Ovary (tissue), 9 donors: ENCODE data around the gene CLDN22. TPM values are rescaled to one million over a fixed set of nuclear protein-coding genes. Genes with fewer than 3 reads are reported as not detected.
"Not testable (repeated sequence)": the region's sequence is repeated elsewhere in the genome, so short reads cannot be mapped to it uniquely, and the experiment has no call there.

Experiments used
- DNase-seq, 5 donors: peaks; one replicate each; pipeline ENCODE4 v3.0.0-alpha.2; 2019 to 2020
- H3K27ac ChIP-seq, 2 donors: fragments of 200-600 bp; one replicate each; pipeline versions ENCODE4 v1.5.1 to v1.8.0; 2019 to 2022
- H3K27me3 ChIP-seq: fragments of 200-600 bp; one replicate; pipeline ENCODE4 v1.8.0; 2022
- H3K36me3 ChIP-seq: fragments of 200-600 bp; sonication (generic); one replicate; pipeline ENCODE4 v1.5.1; 2019
- H3K4me1 ChIP-seq: one replicate; pipeline ENCODE4 v1.8.1; 2013; ENCODE audit warnings: mild to moderate bottlenecking, moderate library complexity; ENCODE audit not compliant: insufficient read depth
- H3K4me3 ChIP-seq: fragments of 200-600 bp; sonication (generic); one replicate; pipeline ENCODE4 v1.5.1; 2017
- H3K9me3 ChIP-seq, 2 donors: fragments of 200-600 bp in 1 of 2; sonication (generic) in 1 of 2; one replicate each; pipeline versions ENCODE4 v1.5.1 to v1.8.1; 2013 to 2019; ENCODE audit warnings: mild to moderate bottlenecking in 1 of 2, moderate library complexity in 1 of 2
- EP300 ChIP-seq: sonication (generic); formaldehyde crosslinking; IDR thresholded peaks from one replicate; pipeline ENCODE4 v1.6.1; 2017; ENCODE audit warnings: antibody characterized with exemption
- POLR2A ChIP-seq: fragments of 450-650 bp; IDR thresholded peaks from one replicate; pipeline ENCODE4 v1.6.1; 2017; ENCODE audit warnings: antibody characterized with exemption, mild to moderate bottlenecking, moderate library complexity
- WGBS, 3 donors: extraction: QIAGEN DNeasy Blood & Tissue Kit in 1 of 3; methylation state at CpG; one replicate each; pipeline versions ENCODE4 v1.1.5 to v1.1.7; 2013 to 2017; 5-methylcytosine and 5-hydroxymethylcytosine counted together
- intact Hi-C, 4 donors: fragments of 100-400 bp; cut with DNase I; formaldehyde crosslinking; loops; one replicate each; pipeline versions ENCODE4 v1.11.0 to v1.15.1; 2022 to 2023
- polyA plus RNA-seq, 2 donors: library from polyadenylated mRNA; stranded (reverse); fragments of 200-250 nt in 1 of 2; fragments of 350-450 nt in 1 of 2; fragmentation: Illumina TruSeq in 1 of 2; extraction: RNeasy Lipid Tissue Mini Kit (QIAGEN cat#74804) in 1 of 2; gene quantifications; one replicate each; pipeline ENCODE4 v1.2.3, GENCODE V29; 2013 to 2014
- total RNA-seq, 7 donors: library from RNA; depleted of rRNA in 2 of 7; stranded (reverse); fragments of >200 nt in 2 of 7; fragmentation: NEBNext Ultra II Directional in 3 of 7; extraction: Animal tissue kit (Norgen Biotek cat#: 25700) in 3 of 7; gene quantifications; one replicate each; pipeline versions ENCODE4 v1.1.0 to v1.2.4, GENCODE V29; 2016 to 2023
- TF ChIP-seq, protein P1 (sequence below), 3 donors: fragments of 450-650 bp in 2 of 3; fragments of 200-600 bp in 1 of 3; IDR thresholded peaks; one replicate each; pipeline versions ENCODE4 v1.5.1 to v1.8.0; 2016 to 2022; ENCODE audit warnings: antibody characterized with exemption in 3 of 3, mild to moderate bottlenecking in 1 of 3
- donor health status: DM: no; HTN: no; CAD: no; lungs with moderate emphysema.
- donor health status: DM: no; HTN: no; CAD: no.
- donor health status: Bipolar disorder and iron deficiency.
- donor health status: DM: yes; HTN: yes; CAD: no.
- donor health status: DM: no; HTN: no; CAD: no.
- donor health status: DM: yes; HTN: yes; CAD: no.

The CLDN22 gene
- total and polyA plus RNA-seq, 9 donors, result 0.08 to 0.11 TPM; not detected in 7

DNA sequence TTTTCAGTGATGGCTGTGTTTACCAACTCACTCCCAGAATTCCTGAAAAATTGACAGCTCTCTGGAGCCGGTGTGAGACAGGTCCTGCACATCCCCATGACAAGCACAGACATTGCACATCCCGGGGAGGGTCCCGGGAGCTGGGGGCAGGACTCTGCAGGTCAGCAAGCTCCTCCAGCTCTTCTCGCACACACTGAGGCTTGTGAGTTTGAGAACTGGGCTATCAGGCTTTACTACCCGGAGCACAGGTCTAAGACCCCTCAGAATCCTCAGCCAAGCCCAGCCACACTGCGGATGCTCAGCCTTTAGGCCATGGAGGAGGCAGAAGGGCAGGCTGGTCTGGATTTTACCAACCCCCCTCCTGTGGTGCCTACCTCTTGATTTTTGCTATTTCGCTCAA, 7.8 kb upstream of the CLDN22 start:
- 88 to 91% (median 90%) methylated on average over 7 of the region's 7 CpGs for WGBS, 3 donors
- intact Hi-C loops, result no loop called here
- H3K27ac ChIP-seq, result no peak overlapping the region

DNA sequence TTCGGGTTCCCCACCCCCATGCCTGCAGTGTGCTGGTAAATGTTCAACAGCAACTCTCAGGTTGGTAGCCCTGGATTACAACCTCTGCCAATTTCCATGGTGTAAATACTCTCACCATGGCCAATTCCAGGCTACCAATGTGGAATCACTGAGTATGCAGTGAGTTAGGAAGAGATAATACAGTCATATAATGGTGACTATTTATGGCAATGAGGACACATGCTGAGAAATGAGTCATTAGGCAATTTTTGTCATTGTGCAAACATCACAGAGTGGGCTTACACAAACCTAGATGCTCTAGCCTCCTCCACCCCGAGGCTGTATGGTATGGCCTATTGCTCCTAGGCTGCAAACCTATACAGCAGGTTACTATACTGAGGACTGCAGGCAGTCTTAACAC, 6.8 kb upstream of the CLDN22 start:
- 82 to 98% (median 87%) methylated on average over 2 of the region's 2 CpGs for WGBS, 3 donors
- H3K4me3 ChIP-seq, result no peak overlapping the region
- H3K27ac ChIP-seq, result no peak overlapping the region
- H3K36me3 ChIP-seq, result no peaks in the 10 kb centered on the region
- H3K27me3 ChIP-seq, result no peaks in the 10 kb centered on the region
- no peaks in the 10 kb centered on the region for H3K4me1 ChIP-seq
- no peak for DNase-seq
- TF ChIP-seq, protein P1, sequence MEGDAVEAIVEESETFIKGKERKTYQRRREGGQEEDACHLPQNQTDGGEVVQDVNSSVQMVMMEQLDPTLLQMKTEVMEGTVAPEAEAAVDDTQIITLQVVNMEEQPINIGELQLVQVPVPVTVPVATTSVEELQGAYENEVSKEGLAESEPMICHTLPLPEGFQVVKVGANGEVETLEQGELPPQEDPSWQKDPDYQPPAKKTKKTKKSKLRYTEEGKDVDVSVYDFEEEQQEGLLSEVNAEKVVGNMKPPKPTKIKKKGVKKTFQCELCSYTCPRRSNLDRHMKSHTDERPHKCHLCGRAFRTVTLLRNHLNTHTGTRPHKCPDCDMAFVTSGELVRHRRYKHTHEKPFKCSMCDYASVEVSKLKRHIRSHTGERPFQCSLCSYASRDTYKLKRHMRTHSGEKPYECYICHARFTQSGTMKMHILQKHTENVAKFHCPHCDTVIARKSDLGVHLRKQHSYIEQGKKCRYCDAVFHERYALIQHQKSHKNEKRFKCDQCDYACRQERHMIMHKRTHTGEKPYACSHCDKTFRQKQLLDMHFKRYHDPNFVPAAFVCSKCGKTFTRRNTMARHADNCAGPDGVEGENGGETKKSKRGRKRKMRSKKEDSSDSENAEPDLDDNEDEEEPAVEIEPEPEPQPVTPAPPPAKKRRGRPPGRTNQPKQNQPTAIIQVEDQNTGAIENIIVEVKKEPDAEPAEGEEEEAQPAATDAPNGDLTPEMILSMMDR (IDR thresholded peaks at IDR 0.05), result no peak
- TF ChIP-seq EP300 (no peak), POLR2A (no peak)
- intact Hi-C loops, result no loop called here
- no peaks in the 10 kb centered on the region for H3K9me3 ChIP-seq

More for the DNA sequence above, 7.8 kb upstream of the CLDN22 start:
- H3K27me3 ChIP-seq, result no peaks in the 10 kb centered on the region
- no peak overlapping the region for H3K4me3 ChIP-seq
- no peak for DNase-seq
- no peaks in the 10 kb centered on the region for H3K9me3 ChIP-seq
- H3K4me1 ChIP-seq, result no peaks in the 10 kb centered on the region
- H3K36me3 ChIP-seq, result no peaks in the 10 kb centered on the region
- TF ChIP-seq EP300, result no peak
- TF ChIP-seq POLR2A, result no peak
- TF ChIP-seq, protein P1 (IDR thresholded peaks at IDR 0.05), result no peak

DNA sequence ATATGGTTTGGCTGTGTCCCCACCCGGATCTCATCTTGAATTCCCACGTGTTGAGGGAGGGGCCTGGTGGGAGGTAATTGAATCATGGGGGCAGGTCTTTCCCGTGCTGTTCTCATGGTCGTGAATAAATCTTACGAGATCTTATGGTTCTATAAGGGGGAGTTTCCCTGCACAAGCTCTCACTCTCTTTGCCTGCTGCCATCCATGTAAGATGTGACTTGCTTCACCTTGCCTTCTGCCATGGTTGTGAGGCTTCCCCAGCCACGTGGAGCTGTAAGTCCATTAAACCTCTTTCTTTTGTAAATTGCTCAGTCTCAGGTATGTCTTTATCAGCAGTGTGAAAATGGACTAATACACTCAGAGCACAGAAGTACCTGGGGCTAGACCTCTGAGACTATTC, 6.3 kb upstream of the CLDN22 start:
- DNase-seq, H3K4me3 ChIP-seq, H3K27me3 ChIP-seq, H3K4me1 ChIP-seq, H3K9me3 ChIP-seq, H3K27ac ChIP-seq, intact Hi-C loops, H3K36me3 ChIP-seq: not testable (repeated sequence)
- WGBS, 3 donors, result 88 to 90% (median 89%) methylated on average over 6 of the region's 6 CpGs

DNA sequence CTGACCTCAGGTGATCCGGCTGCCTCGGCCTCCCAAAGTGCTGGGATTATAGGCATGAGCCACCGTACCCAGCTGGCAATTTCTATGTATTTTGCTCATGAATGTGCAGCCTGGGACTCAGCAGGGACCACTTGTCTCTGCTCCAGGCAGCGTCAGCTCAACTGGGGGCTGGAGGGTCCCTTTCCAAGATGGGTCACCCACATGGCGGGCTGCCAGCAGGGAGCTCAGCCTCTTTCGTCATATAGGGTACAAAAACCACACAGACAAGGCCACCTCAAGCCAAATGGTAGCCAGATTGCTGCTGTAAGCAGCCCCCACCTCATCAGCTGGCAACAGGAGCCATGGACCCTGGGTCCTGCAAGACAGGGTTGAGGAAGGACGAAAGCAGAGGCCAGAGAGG, 4.5 kb upstream of the CLDN22 start:
- no peak overlapping the region for H3K4me3 ChIP-seq
- H3K4me1 ChIP-seq, result no peaks in the 10 kb centered on the region
- H3K9me3 ChIP-seq, result no peaks in the 10 kb centered on the region
- TF ChIP-seq, protein P1 (IDR thresholded peaks at IDR 0.05), result no peak
- no peak for TF ChIP-seq POLR2A
- TF ChIP-seq EP300, result no peak
- intact Hi-C loops, result no loop called here
- 81 to 92% (median 91%) methylated on average over 7 of the region's 7 CpGs for WGBS, 3 donors
- no peaks in the 10 kb centered on the region for H3K36me3 ChIP-seq
- H3K27me3 ChIP-seq, result no peaks in the 10 kb centered on the region
- H3K27ac ChIP-seq, result no peak overlapping the region
- DNase-seq, result no peak

DNA sequence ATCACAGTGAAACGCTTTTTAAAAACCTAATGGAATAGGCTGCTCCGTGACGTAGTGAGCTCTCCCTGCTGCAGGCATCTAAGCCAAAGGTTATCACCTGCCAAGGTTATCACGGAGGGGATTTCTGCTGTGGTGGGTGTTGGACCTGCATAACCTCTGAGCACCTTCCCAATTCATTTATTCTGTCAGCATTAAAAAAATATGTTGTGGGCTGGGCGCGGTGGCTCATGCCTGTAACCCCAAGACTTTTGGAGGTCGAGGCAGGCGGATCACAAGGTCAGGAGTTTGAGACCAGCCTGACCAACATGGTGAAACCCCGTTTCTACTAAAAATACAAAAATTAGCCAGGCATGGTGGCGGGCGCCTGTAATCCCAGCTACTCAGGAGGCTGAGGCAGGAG, 4.0 kb upstream of the CLDN22 start:
- DNase-seq, H3K36me3 ChIP-seq, H3K4me1 ChIP-seq, H3K9me3 ChIP-seq, H3K27ac ChIP-seq, H3K27me3 ChIP-seq, intact Hi-C loops, H3K4me3 ChIP-seq: not testable (repeated sequence)
- 88 to 96% (median 92%) methylated on average over 11 of the region's 11 CpGs for WGBS, 3 donors

DNA sequence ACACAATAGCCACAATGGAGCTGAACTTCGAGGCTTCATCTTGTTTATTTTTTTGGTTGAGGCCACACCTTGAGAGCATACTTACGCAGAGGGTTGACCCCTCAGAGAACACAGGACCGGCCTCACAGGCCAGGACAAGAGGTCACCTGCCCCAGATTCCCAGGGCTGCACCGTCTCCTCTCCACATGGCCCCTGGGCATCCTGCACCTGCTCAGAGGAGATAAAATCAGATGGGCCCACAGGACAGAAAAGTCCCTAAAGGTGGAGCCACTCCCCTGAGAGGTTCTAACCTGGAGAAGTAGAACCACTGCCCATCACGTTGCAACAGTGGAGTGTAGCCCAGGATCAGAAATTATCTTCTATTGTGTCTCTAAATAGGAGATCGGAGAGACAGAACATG, 3.2 kb upstream of the CLDN22 start:
- Histone ChIP-seq H3K36me3 (no peaks in the 10 kb centered on the region), H3K27me3 (no peaks in the 10 kb centered on the region), H3K9me3 (no peaks in the 10 kb centered on the region), H3K27ac (no peak overlapping the region), H3K4me1 (no peaks in the 10 kb centered on the region), H3K4me3 (no peak overlapping the region)
- no peak for TF ChIP-seq EP300
- TF ChIP-seq, protein P1 (IDR thresholded peaks at IDR 0.05), result no peak
- TF ChIP-seq POLR2A, result no peak
- intact Hi-C loops, result no loop called here
- 91 to 93% (median 93%) methylated on average over 6 of the region's 6 CpGs for WGBS, 3 donors
- DNase-seq, result no peak
